ENCODE measurements around the gene CDC27.

DNA sequence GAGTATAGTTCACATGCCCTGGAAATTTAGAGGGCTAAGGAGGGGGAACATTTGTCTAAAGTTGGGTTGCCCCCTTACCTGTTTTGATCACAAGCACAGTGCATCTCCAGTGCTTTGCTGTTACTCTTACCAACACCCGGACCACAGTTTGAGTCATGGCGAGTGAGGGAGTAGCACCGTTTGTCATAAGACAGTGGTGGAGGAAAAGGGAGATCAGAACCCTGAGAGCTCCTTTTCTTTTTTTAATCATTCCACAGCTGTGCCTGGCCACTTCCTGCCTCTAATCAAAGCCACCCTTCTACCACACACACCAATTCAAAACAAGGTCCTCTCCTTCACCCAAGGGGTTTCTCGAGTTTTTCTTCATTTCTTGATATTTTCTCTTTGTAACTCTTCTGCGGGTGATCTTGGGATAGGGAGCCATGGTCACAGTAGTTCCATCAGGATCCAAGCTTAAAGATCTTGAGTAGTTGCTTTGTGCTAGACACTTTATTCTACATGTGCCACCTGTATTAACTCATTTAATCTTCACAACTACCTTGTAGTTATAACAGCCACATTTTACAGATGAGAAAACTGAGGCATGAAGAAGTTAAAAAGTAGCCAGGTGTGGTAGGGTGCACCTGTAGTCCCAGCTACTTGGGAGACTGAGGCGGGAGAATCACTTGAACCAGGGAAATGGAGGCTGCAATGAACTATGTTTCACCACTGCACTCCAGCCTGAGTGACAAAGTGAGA, 15.1 kb upstream of the CDC27 start:
- TF ChIP-seq ZC3H10 (CRISPR knock-in tag; IDR thresholded peaks at IDR 0.05): no peak
- no peak for TF ChIP-seq ZFP3 (CRISPR knock-in tag; IDR thresholded peaks at IDR 0.05)
- TF ChIP-seq OSR1 (CRISPR knock-in tag; IDR thresholded peaks at IDR 0.05): no peak
- TF ChIP-seq ZFP30 (CRISPR knock-in tag; IDR thresholded peaks at IDR 0.05): no peak
- TF ChIP-seq RARB (CRISPR knock-in tag; IDR thresholded peaks at IDR 0.05): no peak
